CD4-positive, alpha-beta T cell treated with Interleukin-17A for 1 hour (primary cell): ENCODE measurements around the gene XPO5.
"Not testable (repeated sequence)": the region's sequence is repeated elsewhere in the genome, so short reads cannot be mapped to it uniquely, and the experiment has no call there.

Experiments
- DNase-seq: peaks from one replicate; pipeline ENCODE4 v3.0.0-alpha.2; 2020

Gene XPO5

GRCh38 chr6:43582911-43583310 lies 7.1 kb upstream of the XPO5 start:
- DNase-seq = no peak

DNA sequence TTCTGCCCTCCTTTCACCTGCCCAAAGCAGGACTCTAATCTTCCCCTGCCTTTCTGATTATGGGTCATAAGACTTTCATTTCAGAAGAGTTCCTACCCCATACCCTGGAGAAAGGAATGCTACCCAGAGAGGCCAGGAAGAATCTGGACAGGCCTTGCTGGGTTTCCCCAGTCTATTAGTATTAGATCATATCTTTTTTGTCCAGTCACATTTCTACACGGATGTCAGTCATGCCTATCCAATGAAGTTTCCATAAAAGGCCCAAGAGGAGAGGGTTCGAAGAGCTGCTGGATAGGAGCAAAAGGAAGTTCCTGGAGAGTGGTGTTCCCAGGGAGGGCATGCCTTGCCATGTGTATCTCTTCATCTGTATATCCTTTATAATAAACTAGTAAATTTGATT lies 3.3 kb upstream of the XPO5 start:
- DNase-seq = no peak

GRCh38 chr6:43578748-43579147 lies 2.9 kb upstream of the XPO5 start:
- DNase-seq = no peak

DNA sequence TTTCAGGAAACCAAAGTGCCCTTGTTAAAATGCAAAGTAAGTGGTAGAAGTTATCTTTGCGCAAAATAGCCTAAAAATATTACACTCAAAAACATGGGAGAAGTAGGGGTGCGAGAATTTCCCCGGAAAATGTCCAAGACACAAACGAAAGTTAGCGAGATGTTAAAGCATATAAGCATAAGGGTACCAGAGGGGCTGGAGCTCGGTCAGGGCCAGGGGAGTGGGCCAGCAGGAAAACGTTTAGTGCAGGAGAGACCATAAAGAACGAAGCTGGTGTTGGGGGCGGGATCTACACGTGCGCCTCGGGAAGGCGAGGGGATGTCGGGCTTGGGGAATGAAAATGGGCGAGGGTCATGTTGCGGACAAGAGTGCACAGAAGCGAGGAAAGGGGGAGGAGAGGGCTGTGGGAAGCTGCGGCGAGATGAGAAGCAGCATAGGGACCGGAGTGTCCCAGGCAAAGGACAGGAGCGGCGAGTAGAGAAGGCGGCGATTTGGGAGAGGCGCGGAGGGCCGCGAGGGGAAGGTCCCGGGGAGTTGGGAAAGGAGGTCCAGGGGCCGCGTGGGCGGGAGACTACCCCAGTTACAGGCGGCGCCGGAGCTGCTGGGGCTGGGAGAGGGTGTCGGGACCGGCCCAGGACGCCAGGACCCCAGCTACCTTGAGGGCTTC lies 600 bp downstream of the XPO5 start:
- no peak for DNase-seq

GRCh38 chr6:43572015-43572414 lies 3.8 kb downstream of the XPO5 start:
- DNase-seq = no peak

DNA sequence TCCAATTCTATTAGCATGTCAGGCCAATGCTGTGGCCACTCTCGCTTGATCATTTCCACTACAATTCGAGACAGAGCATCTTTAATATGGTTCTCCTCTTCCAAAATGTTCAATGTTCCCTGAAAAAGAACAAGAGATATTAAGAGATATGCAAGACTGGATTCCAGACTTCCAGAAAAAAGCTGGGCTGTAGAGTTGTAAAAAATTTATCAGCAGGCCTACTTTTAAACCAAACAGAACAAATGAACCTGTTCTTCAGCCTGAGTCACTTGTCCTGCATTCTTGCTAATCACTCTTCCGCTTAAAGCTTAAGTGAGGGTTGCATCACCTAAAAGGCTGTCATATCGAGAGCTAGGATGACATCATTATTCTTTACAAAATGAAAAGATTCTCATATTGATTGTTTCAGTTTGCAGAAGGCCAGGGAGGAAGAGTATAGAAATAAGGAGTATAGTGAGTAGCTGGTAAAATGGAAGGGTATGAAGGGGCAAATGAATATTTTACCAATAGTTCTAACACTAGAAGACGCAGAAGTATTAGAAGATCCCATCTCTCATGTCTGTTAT lies 4.9 kb downstream of the XPO5 start:
- DNase-seq = no peak

- DNase-seq = no peak
Measured at GRCh38 chr6:43559328-43559727, 16.5 kb downstream of the XPO5 start.

DNA sequence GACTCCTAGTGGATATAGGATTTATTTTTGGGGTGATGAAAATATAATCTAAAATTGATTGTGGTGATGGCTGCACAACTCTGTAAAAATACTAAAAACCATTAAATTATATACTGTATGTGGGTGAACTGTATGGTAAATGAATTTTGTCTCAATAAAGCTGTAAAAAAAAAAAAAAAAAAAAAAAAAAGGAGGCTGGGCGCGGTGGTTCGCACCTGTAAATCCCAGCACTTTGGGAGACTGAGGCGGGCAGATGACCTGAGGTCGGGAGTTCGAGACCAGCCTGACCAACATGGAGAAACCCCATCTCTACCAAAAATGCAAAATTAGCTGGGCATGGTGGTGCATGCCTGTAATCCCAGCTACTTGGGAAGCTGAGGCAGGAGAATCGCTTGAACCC lies 18.2 kb downstream of the XPO5 start:
- DNase-seq = not testable (repeated sequence)

GRCh38 chr6:43547222-43547621 lies 28.6 kb downstream of the XPO5 start:
- DNase-seq = no peak

DNA sequence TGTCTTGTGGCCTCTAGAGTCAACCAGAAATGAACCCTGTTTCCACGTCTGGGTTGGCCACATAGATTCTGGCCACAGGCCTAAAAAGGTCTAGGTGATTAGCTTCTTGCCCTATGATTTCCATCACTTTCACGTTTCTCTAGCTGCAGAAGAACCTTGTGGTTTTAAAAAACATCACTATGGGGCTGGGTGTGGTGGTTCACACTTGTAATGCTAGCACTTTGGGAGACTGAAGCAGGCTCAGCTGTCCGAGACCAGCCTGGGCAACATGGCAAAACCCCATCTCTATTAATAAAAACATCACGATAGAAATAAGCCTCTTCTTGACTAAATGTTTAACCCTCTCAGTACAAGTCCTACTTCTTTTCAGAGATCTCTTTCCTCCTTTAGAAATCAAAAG lies 31.4 kb downstream of the XPO5 start:
- DNase-seq = peak; percentile 20

GRCh38 chr6:43541774-43542471 lies 33.9 kb downstream of the XPO5 start:
- DNase-seq = no peak

- DNase-seq = no peak
Measured at GRCh38 chr6:43540507-43540906, 35.3 kb downstream of the XPO5 start.

DNA sequence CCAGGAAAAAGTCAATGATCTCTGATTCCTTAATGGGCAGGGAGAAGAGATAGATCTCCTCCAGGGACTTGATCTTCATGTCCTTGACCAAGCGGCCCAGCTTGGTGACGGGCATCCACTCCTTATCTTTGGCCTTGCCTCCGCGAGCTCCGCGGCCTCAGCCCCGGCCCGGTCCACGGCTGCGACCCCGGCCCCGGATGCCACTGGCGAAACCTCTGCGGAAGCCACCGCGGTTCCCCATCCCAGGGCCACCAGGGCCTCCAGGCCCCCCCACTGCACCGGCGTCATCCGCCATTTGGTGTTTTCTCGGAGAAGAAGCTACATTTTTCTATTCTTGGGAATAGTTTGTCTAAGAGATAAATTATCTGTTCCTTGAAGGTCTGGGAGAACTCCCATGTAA lies 36.4 kb downstream of the XPO5 start:
- not testable (repeated sequence) for DNase-seq

GRCh38 chr6:43538986-43539385 lies 36.9 kb downstream of the XPO5 start:
- DNase-seq = not testable (repeated sequence)

GRCh38 chr6:43532201-43532600 lies 43.6 kb downstream of the XPO5 start:
- DNase-seq = no peak

DNA sequence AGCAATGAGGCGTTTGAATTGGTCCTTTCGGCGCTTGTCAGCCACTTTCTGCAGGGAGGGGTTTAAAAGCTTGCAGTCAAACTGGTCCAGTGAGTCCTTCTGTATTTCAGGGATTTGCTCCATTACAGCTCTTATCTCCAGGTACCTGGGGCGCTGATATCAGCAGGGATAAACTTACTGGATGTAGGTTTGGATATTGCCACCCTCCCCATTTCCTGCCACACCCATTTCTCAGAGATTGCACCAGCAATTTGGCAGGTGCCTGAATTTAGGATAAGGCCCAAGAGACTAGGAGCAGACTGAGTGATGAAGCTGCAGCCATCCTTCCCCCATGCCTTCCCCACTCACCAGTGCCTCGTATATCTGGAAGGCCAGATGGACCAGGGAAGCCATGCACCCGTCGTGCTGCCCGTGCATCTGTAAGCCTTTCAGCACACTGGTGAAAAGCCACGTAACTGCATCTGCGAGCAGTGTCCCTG lies 51.3 kb downstream of the XPO5 start:
- no peak for DNase-seq

DNA sequence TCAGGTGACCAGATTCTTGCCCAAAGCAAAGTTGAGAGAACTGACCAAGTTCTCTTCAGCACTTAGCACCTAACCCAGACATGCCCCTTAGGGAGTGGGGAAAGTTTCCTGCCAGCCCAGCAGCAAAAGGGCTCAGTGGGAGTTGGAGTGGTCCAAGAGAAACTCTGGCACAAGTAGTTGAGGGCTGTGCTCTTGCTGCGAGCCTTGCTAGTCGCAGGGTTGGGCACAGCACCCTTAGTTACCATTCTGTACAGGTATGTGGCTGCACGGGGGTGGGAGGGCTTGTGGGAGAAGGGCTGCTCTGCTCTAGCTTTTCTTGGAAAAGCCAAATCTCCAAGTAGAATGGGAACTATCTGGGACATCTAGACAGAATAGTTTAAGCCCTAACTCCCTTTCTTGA lies 52.6 kb downstream of the XPO5 start:
- no peak for DNase-seq

DNA sequence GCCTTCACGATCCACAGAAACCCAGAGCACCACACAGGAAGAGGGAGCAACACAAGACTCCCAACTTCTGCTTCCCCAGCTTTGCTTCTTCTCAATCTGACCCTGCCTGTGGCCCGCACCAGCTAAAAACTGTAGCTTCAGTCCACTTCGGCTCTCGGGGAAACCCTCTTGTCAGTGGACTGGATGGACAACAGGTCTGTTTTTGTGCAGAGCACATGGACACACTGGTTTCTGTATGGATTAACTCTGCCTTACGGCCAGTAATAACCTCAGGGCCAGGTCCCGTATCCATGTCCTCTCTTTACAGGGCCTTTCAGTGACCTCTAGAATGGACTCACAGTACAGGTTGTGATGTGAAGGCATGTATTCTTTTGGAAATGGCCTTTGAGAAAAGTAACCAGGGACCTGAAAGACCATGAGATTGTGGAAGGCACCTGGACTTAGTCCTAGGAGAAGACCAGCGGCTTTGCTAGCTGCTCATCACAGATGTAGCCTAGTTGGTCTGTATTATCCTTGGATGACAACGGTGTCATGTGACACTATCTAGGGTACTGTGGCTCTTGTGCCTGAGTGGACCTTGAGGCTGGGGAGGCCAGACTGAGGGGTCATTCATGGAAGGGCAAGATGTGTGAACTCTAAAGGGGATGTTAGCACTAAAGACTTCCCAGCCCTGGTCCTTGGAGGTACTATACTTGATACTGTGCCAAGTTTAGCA lies 53.1 kb downstream of the XPO5 start:
- no peak for DNase-seq

DNA sequence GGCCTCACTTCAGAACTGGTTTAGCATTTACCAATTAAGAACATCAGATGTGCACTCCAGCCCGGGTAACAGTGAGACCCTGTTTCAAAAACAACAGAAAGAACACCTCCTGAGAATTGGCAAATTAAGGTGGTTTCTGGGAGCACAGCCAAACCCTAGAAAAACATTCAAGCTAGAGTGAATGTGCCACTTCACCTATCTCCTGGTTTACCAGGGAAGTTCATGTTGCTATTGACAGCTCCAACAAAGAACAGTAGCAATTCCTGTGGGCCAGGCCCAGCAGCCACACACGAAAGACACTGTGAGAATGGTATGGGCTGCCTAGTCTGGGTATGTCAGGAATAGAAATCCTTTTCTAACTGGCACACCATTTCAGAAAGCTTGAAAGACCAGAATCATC lies 54.0 kb downstream of the XPO5 start:
- no peak for DNase-seq

DNA sequence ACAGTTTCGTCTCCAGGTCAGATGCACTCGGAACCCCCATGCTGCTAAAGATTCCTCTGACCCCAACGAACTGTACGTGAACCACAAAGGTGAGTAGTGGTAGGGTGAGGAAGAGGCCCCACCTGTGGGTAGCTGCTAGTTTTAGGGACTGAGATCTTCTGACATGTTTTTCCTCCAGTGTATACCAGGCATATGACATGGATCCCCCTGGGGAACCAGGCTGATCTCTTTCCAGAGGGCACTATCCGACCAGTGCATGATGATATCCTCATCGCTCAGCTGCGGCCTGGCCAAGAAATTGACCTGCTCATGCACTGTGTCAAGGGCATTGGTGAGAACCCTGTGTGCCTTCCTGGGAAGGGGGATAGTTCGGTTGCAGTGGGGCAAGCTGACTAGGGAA lies 55.7 kb downstream of the XPO5 start:
- DNase-seq = no peak

DNA sequence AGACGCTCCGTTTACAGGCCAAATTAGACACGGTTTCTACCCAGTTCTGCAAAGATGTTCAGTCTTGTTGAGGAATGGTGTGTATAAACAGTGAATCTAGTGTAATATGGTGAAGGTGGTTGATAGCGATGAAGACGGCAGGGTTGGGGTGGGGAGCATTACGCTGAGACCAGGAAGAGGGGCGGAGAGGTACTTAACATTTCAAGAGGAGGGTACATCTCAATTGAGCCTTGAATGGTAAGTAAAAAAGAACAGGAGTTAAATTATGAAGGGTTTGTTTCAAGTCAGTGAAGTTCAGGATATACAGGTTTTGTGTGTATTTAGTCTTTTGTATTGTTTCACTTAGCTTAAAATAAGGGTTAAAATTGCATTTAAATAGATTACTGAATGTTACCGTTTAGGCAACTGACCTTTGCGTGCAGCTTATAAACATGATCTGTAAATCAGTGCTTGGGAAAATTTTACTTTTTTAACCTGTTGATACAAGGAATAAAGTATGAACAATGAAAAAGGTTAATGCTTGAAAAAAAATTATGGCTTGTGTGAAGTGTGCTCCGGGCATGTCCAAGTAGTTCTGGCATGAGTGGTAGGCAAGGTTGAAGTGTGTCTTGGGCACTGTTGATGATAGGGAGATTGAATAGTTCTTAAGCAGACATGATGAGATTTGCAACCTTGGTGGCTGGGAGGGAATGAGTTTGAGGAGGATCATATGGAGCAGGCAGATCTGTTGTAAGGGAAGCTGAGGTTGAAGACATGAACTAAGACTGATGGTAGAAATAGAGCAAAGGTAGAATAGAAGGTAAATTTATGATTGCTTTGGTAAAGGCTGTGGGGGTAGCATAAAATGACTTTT lies 58.1 kb downstream of the XPO5 start:
- no peak for DNase-seq

DNA sequence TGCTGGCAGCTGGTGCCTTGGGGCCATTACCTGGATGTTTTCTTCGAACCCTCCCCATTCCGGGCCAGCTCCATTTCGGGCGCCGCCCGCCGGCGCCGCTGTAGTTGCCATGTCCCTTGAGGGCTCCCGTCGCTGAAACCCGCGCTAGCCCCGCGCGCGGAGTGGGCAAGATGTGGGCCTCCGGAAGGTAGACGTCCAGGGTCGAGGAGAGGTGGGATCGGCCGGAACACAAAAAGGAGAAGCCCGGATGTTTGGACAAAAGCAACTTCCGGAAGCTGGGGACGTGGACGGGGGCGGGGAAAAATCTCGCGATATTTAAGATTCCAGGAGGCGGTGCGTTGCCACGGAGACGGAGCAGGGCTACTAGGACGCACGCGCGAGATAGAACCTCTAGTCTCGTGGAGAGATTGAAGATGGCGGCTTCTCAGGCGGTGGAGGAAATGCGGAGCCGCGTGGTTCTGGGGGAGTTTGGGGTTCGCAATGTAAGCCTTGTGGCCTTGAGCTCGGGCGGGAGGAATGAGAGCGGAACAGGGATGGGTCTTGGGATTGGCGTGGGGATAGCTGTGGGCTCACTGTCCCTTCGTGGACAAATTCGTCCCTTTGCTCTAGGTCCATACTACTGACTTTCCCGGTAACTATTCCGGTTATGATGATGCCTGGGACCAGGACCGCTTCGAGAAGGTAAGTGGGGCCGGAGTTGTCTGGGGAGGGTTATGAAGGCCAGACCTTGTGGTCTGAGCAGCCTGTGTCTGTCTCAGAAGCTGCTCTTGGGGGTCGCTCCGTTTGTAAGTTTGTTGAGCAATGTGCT lies 58.9 kb downstream of the XPO5 start, which contains the start of the genes POLR1C and YIPF3:
POLR1C (plus strand) TSS at position 393 of the 808 bp plus-strand sequence; CDS start at position 414, 21 bp downstream.
YIPF3 (minus strand) TSS at position 230 of the 808 bp plus-strand sequence; CDS start at position 111, 119 bp downstream.
- peak; percentile 97 for DNase-seq
